GM12891 (cell line): ENCODE results near the gene RAP1B.
A peak's percentile ranks its signal among the peaks of the same experiment; 100 is the strongest.
"Not testable (repeated sequence)": the region's sequence is repeated elsewhere in the genome, so short reads cannot be mapped to it uniquely, and the experiment has no call there.

Source experiments
- DNase-seq: peaks from one replicate; pipeline ENCODE4 v3.0.0; 2011; ENCODE audit warnings: low spot score; ENCODE audit not compliant: insufficient read length
- FAIRE-seq: peaks from 2 replicates; lab custom pipeline; 2011; peaks lifted over from hg19 to GRCh38; lab: Jason Lieb, UNC
- PAX5 ChIP-seq: IDR thresholded peaks from 2 replicates; pipeline ENCODE4 v1.6.1; 2011; ENCODE audit warnings: low read length, moderate library complexity, mild to moderate bottlenecking; ENCODE audit not compliant: insufficient read depth, severe bottlenecking
- POLR2A ChIP-seq: IDR thresholded peaks from 2 replicates; pipeline ENCODE4 v1.6.1; 2011; ENCODE audit warnings: low read depth, low read length, control low read depth
- POLR2AphosphoS5 ChIP-seq: IDR thresholded peaks from 2 replicates; pipeline ENCODE4 v1.6.1; 2011; ENCODE audit warnings: low read depth, low read length, control low read depth
- POU2F2 ChIP-seq: IDR thresholded peaks from 2 replicates; pipeline ENCODE4 v1.6.1; 2011; ENCODE audit warnings: low read depth, mild to moderate bottlenecking, control low read depth, low read length, moderate library complexity
- SPI1 ChIP-seq: IDR thresholded peaks from 2 replicates; pipeline ENCODE4 v1.6.1; 2011; ENCODE audit warnings: low read depth, low read length, control low read depth
- TAF1 ChIP-seq: IDR thresholded peaks from 2 replicates; pipeline ENCODE4 v1.6.1; 2011; ENCODE audit warnings: low read depth, low read length, control low read depth

RAP1B gene

DNA sequence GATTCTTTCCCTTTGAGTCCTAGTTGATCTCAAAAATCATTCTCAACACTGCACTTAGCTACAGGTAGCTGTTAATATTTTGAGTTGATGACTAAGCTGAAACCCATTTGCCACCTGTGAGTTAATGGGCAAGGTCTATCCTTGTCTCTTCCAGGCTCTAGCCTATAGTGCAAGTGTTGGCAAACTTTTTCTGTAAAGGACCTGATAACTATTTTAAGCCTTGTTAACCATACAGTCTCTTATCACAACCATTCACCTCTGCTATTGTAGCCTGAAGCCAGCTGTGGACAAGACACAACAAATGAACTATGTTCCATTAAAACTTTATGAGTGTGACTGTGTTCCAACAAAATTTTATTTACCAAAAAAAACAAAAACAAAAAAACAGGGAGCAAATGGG, 19.4 kb downstream of the RAP1B start:
- DNase-seq (no peak), FAIRE-seq (no peak)
- TF ChIP-seq POU2F2 (no peak), TAF1 (no peak), POLR2AphosphoS5 (no peak), PAX5 (no peak), SPI1 (no peak), POLR2A (no peak)

DNA sequence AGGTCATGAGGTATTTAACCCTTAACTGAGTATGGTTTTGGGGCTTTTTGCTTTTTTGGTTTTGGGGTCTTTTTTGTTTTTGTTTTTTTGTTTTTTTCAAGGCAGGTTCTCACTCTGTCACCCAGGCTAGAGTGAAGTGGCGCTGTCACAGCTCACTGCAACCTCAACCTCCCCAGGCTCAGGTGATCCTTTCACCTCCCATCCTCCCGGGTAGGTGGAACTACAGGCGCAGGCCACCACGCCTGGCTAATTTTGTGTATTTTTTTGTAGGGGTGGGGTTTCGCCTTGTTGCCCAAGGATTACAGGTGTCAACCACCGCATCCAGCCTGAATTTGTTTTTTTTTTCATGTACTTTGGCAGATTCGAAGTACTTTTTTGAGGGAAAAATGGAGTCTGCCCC, 19.9 kb downstream of the RAP1B start:
- FAIRE-seq (peak; percentile 28), DNase-seq (no peak)
- no peak for TF ChIP-seq POLR2A
- 0 out of 2 replicates have a peak, but pooled peaks have one; percentile 35 for TF ChIP-seq POLR2AphosphoS5

DNA sequence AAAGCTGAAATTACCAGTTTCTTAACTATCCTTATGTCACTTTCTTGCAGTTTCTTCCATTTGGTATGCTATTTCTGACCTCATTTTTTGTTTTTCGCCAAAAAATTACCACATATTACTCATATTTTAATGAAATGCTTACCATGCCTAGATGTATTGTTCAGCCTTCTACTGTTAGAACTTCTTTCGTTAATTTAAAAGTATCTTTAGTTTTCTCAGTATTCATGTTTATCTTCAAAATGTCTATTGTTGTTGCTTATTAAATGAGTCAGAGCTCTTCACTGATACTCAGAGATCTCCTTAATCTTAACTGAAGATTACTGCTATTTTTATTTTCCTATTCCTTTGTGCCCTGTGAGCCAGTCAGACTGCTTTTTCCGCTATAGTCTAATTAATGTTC, 20.5 kb downstream of the RAP1B start:
- DNase-seq (no peak), FAIRE-seq (no peak)
- TF ChIP-seq SPI1 (no peak), PAX5 (no peak), POLR2A (no peak), POLR2AphosphoS5 (no peak), TAF1 (no peak), POU2F2 (no peak)

DNA sequence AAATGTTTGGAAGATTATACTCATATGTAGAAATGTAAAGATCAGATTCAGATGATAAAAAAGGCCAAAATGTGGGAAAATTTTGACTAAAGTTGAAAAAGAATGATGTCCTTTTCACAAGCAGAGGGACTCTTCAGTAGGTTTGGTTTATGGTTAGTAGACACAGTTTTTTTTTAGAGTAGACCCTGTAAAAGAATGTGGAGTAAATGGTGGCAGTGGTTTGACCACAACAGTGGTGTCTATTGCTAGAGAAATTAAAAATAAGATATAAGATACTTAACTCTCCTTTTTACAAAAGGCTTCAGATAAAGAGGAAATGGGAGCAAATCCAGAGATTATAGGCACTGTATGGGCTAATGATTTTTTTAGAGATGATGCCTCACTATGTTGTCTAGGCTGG, 21.8 kb downstream of the RAP1B start:
- TF ChIP-seq POLR2AphosphoS5 (no peak), POU2F2 (no peak), POLR2A (no peak), SPI1 (no peak), PAX5 (no peak), TAF1 (no peak)
- no peak for DNase-seq
- FAIRE-seq: no peak

DNA sequence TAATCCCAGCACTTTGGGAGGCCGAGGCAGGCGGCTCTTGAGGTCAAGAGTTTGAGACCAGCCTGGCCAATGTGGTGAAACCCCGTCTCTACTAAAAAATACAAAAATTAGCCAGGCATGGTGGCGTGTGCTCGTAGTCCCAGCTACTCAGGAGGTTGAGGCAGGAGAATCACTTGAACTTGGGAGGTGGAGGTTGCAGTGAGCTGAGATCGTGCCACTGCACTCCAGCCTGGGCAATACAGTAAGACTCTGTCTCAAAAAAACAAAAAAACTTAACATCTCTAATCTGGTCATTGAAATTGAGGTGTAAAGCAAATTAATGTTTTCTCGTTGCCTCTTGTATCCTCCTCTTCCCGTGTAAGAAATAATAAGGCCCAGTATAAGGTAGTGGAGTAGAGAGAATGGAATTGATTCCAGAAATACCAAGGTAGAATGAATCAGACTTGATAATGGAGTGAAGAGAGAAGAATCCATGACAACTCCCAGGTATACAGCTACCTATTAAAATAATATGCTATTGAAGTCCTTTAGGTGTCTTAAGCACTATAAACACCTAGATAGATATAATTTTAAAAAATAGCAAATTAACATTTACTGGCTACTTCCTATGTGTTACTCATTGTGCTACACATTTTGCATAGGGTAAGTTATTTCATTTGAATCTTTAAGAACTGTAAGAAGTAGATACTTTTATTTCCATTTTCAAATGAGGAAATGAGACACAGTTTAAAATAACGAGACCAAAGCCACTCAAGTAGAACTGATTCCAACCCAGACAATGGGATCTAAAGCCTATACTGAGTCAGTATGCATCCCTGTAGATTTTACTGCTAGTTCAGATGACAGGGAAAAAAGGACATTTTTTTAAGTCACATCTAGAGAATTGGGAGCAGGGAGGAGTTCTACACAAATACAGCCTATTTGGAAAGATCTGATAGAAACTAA, 23.2 kb downstream of the RAP1B start:
- TF ChIP-seq PAX5 (no peak), POU2F2 (no peak), TAF1 (no peak), POLR2A (no peak; the same call in 1 of the 2 replicates), POLR2AphosphoS5 (no peak), SPI1 (peak; percentile 87)
- DNase-seq (no peak), FAIRE-seq (no peak)

DNA sequence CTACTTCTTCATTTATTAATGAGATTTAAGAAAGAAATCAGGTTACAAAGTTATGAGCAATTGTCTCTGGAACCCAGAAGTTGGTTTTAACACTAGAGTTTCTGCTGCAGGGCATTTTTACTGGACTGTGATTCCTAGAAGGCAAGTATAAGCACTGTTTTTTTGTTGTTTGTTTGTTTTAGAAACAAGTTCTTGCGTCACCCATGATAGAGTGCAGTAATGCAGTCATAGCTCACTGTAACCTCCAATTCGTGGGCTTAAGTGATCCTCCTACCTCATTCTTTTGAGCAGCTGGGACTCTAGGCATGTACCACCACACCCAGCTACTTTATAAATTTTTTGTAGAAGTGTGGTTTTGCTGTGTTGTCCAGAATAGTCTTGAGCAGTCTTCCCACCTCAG, 25.6 kb downstream of the RAP1B start:
- FAIRE-seq: no peak
- TF ChIP-seq POLR2A (no peak), TAF1 (no peak)
- no peak for DNase-seq

DNA sequence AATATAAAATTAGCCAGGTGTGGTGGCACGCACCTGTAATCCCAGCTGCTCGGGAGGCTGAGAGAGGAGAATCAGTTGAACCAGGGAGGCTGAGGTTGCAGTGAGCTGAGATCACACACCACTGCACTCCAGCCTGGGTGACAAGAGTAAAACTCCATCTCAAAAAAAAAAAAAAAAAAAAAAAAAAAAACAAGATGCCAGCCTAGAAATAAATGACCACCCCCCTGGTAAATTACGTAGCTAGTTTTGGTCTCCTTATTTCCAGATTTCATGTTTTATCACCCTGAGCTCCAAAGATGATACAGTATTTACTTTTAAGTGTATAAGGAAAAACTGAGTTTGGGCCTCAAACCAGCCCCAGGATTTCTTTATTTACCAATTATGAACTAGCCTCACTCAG, 26.7 kb downstream of the RAP1B start:
- FAIRE-seq: not testable (repeated sequence)

DNA sequence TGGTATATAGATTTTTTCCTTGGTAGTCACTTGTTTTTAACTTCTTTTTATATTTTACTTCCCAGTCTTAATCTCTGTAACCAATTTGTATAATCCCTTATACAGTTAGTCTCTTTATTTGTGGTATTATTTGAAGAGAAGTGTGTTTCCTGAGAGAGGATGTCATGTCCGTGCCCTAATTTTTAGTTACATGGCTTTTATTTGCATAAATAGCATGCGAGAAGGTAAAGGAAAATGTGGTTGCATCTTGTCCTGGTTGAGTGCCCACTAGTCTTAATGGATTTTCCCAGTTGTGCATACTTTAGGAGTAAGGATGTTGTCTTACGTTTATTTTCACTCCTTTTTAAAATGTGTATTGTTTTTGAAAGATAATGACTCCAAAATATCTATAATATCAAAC, 27.5 kb downstream of the RAP1B start:
- FAIRE-seq (no peak), DNase-seq (no peak)
- TF ChIP-seq TAF1 (no peak), POLR2AphosphoS5 (no peak), PAX5 (no peak), POU2F2 (no peak), POLR2A (no peak), SPI1 (no peak)

More for the DNA sequence above, 26.7 kb downstream of the RAP1B start:
- DNase-seq: not testable (repeated sequence)

DNA sequence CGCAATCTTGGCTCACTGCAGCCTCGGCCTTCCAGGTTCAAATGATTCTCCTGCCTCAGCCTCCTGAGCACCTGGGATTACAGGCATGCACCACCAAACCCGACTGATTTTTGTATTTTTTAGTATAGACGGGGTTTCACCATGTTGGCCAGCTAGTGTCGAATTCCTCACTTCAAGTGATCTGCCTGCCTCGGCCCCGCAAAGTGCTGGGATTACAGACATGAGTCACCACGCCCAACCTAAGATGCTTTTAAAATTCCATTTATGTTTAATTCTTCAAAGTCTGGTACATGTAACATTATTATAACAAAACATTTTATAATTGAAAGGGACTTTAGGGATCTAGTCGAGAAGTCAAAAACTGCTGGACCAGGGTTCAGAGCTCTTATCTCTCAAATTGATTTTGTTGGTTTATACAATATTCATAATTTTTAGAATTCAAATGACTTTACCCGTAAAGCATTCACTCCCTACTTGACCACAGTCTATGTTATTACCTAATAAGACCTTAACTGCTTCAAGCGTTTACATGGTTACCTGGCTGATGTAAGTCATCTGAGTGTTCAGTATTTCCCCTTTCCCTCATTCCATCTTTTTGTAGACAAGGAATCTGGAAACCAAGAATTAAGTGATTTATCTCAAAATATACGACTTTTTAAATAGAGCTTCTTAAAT, 28.2 kb downstream of the RAP1B start:
- TF ChIP-seq POLR2AphosphoS5: no peak
- no peak for TF ChIP-seq TAF1
- no peak for TF ChIP-seq SPI1
- no peak for TF ChIP-seq PAX5
- no peak for TF ChIP-seq POLR2A
- no peak for TF ChIP-seq POU2F2
- peak; percentile 9 for FAIRE-seq
- DNase-seq: no peak

DNA sequence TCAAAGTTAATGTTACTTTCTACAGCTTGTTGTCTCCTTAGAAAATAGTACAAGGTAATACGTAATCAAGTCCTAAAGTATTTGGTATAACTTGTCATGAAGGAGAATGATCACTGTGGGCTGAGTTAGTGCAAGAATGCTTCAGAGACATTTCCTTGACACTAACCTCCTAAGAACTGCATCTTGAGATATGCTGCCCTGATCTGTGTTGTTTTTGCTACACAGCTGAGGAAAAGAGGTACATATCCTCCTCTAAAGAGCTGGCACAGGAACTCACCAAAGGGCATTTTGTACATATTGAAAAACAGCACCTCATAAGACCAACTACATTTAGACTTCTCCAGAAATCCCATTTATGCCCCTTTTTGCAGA, 28.7 kb downstream of the RAP1B start:
- DNase-seq (no peak), FAIRE-seq (peak; percentile 57)
- TF ChIP-seq TAF1 (no peak), POLR2AphosphoS5 (no peak), POU2F2 (no peak), PAX5 (no peak), SPI1 (no peak), POLR2A (no peak)
